PC-9 (cell line): ENCODE results near the gene RCOR1. TPM values are rescaled to one million over a fixed set of nuclear protein-coding genes. Genes with fewer than 3 reads are reported as not detected.

Experiments used
- BruUV-seq: library from RNA; stranded (reverse); fragments of 400-500 nt; replicated peaks from 2 replicates; lab custom pipeline; 2021; lab: Mats Ljungman, UMichigan
- CTCF ChIA-PET: fragments of 300-600 bp; sonication (Branson Sonifier 250); formaldehyde crosslinking; loops from one replicate; lab custom pipeline; 2022; ENCODE audit warnings: antibody characterized with exemption; lab: Charles Lee
- POLR2A ChIA-PET: fragments of 300-600 bp; sonication (Branson Sonifier 250); formaldehyde crosslinking; loops from one replicate; lab custom pipeline; 2022; ENCODE audit warnings: antibody characterized with exemption; ENCODE audit not compliant: unreplicated experiment; lab: Charles Lee
- DNase-seq, 2 experiments: peaks; one replicate each; pipeline versions ENCODE4 v3.0.0 to v3.0.0-alpha.2; 2015 to 2022; ENCODE audit warnings: mixed read lengths in 1 of 2
- H2AFZ ChIP-seq: fragments of 200-600 bp; sonication (generic); 2 replicates; pipeline ENCODE4 v1.8.1; 2017; ENCODE audit warnings: antibody characterized with exemption
- H3F3A ChIP-seq: fragments of 200-600 bp; sonication (generic); 2 replicates; pipeline ENCODE4 v1.8.1; 2017; ENCODE audit warnings: antibody characterized with exemption, mild to moderate bottlenecking, low read depth; ENCODE audit not compliant: insufficient read depth
- H3K27ac ChIP-seq: fragments of 200-600 bp; sonication (generic); 2 replicates; pipeline ENCODE4 v1.6.1; 2016; ENCODE audit warnings: mixed run types
- H3K27me3 ChIP-seq: fragments of 200-600 bp; sonication (generic); 2 replicates; pipeline ENCODE4 v1.6.1; 2016; ENCODE audit warnings: low read depth, mixed run types; ENCODE audit not compliant: insufficient read depth
- H3K36me3 ChIP-seq: fragments of 200-600 bp; sonication (generic); 2 replicates; pipeline ENCODE4 v1.6.1; 2016; ENCODE audit warnings: low read depth, mixed run types
- H3K4me1 ChIP-seq: fragments of 200-600 bp; sonication (generic); replicated peaks from 2 replicates; pipeline ENCODE4 v1.6.1; 2016; ENCODE audit warnings: mixed run types; ENCODE audit not compliant: insufficient read depth
- H3K4me2 ChIP-seq: fragments of 200-600 bp; sonication (generic); 2 replicates; pipeline ENCODE4 v1.6.1; 2017; ENCODE audit warnings: mixed run types
- H3K4me3 ChIP-seq: fragments of 200-600 bp; sonication (generic); 2 replicates; pipeline ENCODE4 v1.6.1; 2016; ENCODE audit warnings: mixed run types
- H3K79me2 ChIP-seq: fragments of 200-600 bp; sonication (generic); 2 replicates; pipeline ENCODE4 v1.6.1; 2017; ENCODE audit warnings: low read depth, mixed run types
- H3K9me2 ChIP-seq: fragments of 200-600 bp; sonication (generic); 2 replicates; pipeline ENCODE4 v1.8.1; 2017; ENCODE audit warnings: mild to moderate bottlenecking; ENCODE audit not compliant: insufficient read depth
- H3K9me3 ChIP-seq: fragments of 200-600 bp; sonication (generic); 2 replicates; pipeline ENCODE4 v1.8.1; 2016; ENCODE audit warnings: low read depth; ENCODE audit not compliant: insufficient read depth
- H4K20me1 ChIP-seq: fragments of 200-600 bp; sonication (generic); 2 replicates; pipeline ENCODE4 v1.8.1; 2017; ENCODE audit not compliant: insufficient read depth
- CTCF ChIP-seq: fragments of 200-600 bp; sonication (generic); conservative IDR thresholded peaks from 2 replicates; pipeline ENCODE4 v1.6.1; 2017; ENCODE audit warnings: mixed run types, antibody characterized with exemption, mild to moderate bottlenecking, moderate library complexity
- EZH2 ChIP-seq: fragments of 200-600 bp; sonication (generic); IDR thresholded peaks from 2 replicates; pipeline ENCODE4 v1.8.0; 2017; ENCODE audit warnings: antibody characterized with exemption, low read depth
- intact Hi-C: fragments of 100-400 bp; cut with micrococcal nuclease; formaldehyde crosslinking; loops from one replicate; pipeline ENCODE4 v1.10.0; 2022; ENCODE audit not compliant: unreplicated experiment
- total RNA-seq: library from RNA; stranded (reverse); gene quantifications from 2 replicates; pipeline ENCODE4 v1.2.3, GENCODE V29; 2021

The RCOR1 gene
- total RNA-seq, 1 experiment from 2014 or later, result 67.2 TPM

- DNase-seq, result no peak
- no peak overlapping the region for H3K4me3 ChIP-seq
- H3K4me2 ChIP-seq, result no peak overlapping the region
- H2AFZ ChIP-seq, result no peak overlapping the region
- ChIA-PET CTCF (no interaction called here), POLR2A (no interaction called here)
- no peaks in the 10 kb centered on the region for H3K27me3 ChIP-seq
- H3K27ac ChIP-seq, result no peak overlapping the region
- peaks cover 26% of the 10 kb centered on the region for H3K4me1 ChIP-seq
- TF ChIP-seq EZH2 (no peak), CTCF (no peak)
- no peaks in the 10 kb centered on the region for H3K9me3 ChIP-seq
- intact Hi-C loops, result no loop called here
- H3K9me2 ChIP-seq, result no peaks in the 10 kb centered on the region
- peaks cover 84% of the 10 kb centered on the region for H3K79me2 ChIP-seq
- peaks cover 58% of the 10 kb centered on the region for H3F3A ChIP-seq
- BruUV-seq, result no TSS peak
- peaks cover 28% of the 10 kb centered on the region for H4K20me1 ChIP-seq
- H3K36me3 ChIP-seq, result peaks cover under 1% of the 10 kb centered on the region; the same call in 1 of the 2 replicates
Measured at GRCh38 chr14:102688290-102688689, 95.8 kb downstream of the RCOR1 start.

GRCh38 chr14:102690509-102691286, 98.2 kb downstream of the RCOR1 start:
- DNase-seq, result peak; percentile 15 to 73
- CTCF ChIA-PET, result interaction anchor here (0.5 to 1.3 kb wide), 4 partner anchors 96 to 210 kb away, joined by 3 to 4 read pairs (median 4); no protein-coding TSS in a partner anchor
- Histone ChIP-seq H3K9me3 (no peaks in the 10 kb centered on the region), H3F3A (peaks cover 71% of the 10 kb centered on the region), H3K36me3 (no peaks in the 10 kb centered on the region; the same call in 1 of the 2 replicates), H3K4me2 (no peak overlapping the region), H3K4me3 (no peak overlapping the region), H3K27ac (no peak overlapping the region), H3K27me3 (no peaks in the 10 kb centered on the region), H3K9me2 (no peaks in the 10 kb centered on the region), H2AFZ (no peak overlapping the region), H3K79me2 (peaks cover 92% of the 10 kb centered on the region), H4K20me1 (peaks cover 29% of the 10 kb centered on the region), H3K4me1 (peaks cover 26% of the 10 kb centered on the region)
- no TSS peak for BruUV-seq
- POLR2A ChIA-PET, result interaction anchor here (0.5 kb wide), 1 partner anchor 23 kb away, joined by 8 read pairs; no protein-coding TSS in a partner anchor
- intact Hi-C loops, result loop anchor here (5.0 to 10.0 kb wide), 5 partner anchors 256 to 1026 kb away; no protein-coding TSS in a partner anchor
- TF ChIP-seq EZH2, result no peak
- TF ChIP-seq CTCF, result no peak

GRCh38 chr14:102691763-102692162, 99.3 kb downstream of the RCOR1 start:
- peak overlapping the region; percentile 2; the same call in 1 of the 2 replicates for H3K27ac ChIP-seq
- H2AFZ ChIP-seq, result no peak overlapping the region
- H3K9me3 ChIP-seq, result no peaks in the 10 kb centered on the region
- TF ChIP-seq CTCF, result no peak
- no peak for TF ChIP-seq EZH2
- DNase-seq, result peak in 1 of 2 experiments; percentile 80
- POLR2A ChIA-PET, result interaction anchor here (0.5 kb wide), 1 partner anchor 16 kb away, joined by 24 read pairs; no protein-coding TSS in a partner anchor
- no peaks in the 10 kb centered on the region for H3K27me3 ChIP-seq
- H3K4me2 ChIP-seq, result peak overlapping the region; percentile 2
- no TSS peak for BruUV-seq
- CTCF ChIA-PET, result interaction anchor here (1.2 to 1.3 kb wide), 2 partner anchors 97 to 167 kb away, joined by 3 read pairs; no protein-coding TSS in a partner anchor
- H3K79me2 ChIP-seq, result peaks cover 92% of the 10 kb centered on the region
- peaks cover 37% of the 10 kb centered on the region for H4K20me1 ChIP-seq
- H3K4me3 ChIP-seq, result no peak overlapping the region
- no peaks in the 10 kb centered on the region for H3K9me2 ChIP-seq
- peaks cover 26% of the 10 kb centered on the region for H3K4me1 ChIP-seq
- H3F3A ChIP-seq, result peaks cover 77% of the 10 kb centered on the region
- intact Hi-C loops, result loop anchor here (5.0 to 10.0 kb wide), 5 partner anchors 257 to 1027 kb away; no protein-coding TSS in a partner anchor
- H3K36me3 ChIP-seq, result no peaks in the 10 kb centered on the region; the same call in 1 of the 2 replicates
